HG03039 (cell line): ENCODE measurements around the gene PCF11.

ENCODE experiments used
- ATAC-seq: cut with Tn5 transposase; IDR thresholded peaks from one replicate; pipeline ENCODE4 v1.9.1; 2021; ENCODE audit warnings: mild to moderate bottlenecking, moderate library complexity; ENCODE audit not compliant: unreplicated experiment

Gene PCF11

DNA sequence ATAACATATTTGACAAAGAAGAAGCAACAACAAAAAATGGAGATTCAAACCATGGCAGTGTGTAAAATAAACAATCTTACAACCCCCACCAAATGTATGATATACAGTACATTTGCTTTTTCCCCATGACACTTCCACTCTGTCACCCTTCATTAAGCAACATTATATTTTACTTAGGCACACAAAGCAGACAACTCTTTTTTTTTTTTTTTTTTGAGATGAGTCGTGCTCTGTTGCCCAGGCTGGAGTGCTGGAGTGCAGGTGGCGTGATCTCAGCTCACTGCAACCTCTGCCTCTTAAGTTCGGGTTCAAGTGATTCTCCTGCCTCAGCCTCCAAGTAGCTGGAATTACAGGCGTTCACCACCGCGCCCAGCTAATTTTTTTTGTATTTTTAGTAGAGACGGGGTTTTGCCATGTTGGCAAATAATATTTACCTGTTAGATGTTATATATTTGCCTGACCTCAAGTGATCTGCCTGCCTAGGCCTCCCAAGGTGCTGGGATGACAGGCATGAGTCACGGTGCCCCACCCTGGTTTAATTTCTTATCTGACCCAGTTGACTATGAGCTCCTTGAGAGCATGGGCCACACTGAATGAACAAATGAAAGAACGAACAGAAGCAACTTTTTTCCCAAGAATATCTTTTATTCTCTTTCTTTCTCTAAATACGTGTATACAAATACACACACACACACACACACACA lies 5.5 kb upstream of the PCF11 start:
- ATAC-seq = no peak

DNA sequence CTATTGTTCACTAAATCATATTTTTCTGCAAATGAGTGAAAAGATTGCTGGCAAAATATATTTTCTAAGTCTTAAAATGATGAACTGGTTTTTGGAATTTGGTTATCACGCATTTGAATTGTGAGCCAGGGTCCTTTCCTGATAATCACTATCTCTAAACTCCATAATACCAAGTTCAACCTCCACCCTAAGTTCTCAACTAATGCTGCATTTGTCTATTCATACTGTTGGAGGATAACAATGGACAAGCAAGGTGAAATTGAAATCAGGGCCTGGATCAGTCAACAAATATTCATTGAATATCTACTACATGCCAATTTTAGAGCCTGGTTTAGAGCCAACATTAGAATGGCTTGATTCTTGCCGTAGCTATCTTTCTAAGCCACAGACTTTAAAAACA lies 4.7 kb upstream of the PCF11 start:
- no peak for ATAC-seq

DNA sequence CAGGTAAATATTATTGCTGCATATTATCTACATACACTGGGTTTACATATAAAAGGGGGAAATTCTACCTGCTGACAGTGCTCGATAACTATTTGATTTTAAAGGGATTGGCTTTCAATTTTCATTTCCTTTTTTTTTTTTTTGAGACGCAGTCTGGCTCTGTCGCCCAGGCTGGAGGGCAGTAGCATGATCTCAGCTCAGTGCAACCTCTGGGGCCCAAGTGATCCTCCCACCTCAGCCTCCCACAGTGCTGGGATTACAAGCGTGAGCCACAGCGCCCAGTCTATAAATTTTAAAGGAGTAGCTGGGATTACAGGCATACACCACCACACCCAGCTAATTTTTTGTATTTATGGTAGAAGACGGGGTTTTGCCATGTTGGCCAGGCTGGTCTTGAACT lies 3.2 kb upstream of the PCF11 start:
- no peak for ATAC-seq

DNA sequence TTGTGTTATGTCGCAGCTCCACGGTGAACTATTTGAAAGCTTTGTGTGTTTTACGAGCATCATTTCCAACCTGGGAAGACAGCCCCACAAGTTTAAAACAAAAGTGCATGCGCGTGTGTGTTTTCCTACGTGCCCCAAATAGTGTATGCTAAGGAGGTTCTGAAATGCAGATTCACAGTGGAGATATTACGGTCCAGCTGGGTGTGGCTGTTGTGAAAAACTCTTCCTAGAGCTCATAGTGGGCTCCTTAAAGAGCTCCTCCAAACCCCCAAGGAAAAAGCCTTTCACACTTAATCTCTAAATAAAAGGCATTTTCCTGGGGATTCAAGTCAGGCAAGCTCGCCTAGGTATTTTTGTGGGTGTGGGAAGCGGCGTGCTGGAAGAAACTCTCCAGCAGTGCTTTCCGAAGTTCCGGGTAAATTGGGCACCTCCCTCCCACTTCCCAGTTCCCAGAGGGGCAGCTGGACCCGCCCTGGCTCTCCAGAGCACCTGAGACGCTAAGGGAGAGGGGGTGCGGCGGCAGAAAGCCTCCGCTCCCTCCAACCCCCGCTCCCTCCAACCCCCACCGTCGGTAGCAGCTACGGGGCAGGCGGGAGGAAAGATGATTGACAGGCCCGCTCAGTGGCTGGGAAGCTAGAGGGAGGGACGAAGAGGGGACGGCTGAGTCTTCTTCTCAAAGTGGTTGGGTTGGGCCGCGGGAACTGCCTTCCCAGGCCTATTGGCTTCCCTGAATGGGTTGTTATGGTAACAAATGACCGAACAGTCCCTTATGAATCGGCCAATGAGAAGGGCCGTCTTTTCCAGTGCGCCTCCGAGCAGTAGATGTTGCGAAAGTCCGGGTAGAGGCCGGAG lies 561 bp upstream of the PCF11 start:
- peak; percentile 95 for ATAC-seq

DNA sequence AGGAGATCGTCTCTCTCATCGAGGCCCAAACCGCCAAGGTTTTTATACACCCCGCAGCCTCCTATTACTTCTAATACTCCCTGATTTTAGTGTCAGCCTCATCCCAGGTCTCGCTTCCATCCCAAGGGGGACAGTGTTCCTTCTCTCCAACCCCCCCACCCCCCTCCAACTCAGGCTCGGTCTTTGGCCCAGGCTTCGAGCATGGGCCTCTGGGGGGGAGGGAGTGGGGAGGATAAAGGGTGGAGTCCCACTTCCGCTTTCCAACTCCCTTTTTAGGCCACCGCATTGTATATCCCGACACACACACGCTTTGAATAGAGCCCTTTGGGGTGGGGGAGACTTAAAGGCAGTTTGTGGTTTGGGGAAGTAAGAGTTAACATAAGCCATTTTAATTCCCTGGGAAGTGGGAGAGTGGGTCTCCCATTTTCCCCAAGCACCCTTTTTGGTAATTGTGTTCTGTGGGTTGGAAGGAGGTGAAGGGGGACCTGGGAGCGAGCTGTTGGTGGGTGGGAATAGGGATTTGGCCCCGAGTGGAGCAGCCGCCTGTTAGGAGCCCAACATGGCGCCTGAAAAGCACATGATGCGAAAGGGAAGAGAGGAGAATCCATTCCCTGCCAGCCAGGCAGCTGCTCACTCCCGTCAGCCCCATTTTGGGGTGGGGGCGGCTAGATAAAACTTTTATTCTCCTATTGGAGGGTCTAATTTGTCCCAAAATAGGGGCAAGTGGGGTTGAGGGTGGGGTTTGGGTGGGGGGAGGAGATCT lies 844 bp downstream of the PCF11 start:
- ATAC-seq = no peak

DNA sequence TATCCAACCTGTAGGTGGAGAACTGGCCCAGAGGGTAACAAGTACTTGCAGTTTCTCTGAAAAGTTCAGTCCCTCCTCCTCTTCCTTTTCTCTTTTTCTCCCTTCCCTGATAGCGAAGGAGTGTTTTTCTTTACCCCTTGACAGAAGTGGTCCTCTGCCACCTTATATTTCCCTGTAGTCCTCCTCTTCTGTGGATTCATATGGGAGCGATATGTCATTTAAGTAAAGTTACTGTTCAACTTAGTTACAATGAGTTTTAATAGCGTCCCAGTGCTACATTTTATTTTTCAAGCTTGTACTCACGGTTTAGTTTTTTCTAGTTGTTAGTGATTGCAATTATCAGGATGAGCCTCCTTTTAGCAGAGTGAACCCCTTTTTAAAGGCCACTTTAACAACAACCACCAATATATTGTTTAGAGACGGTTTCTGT lies 1.4 kb downstream of the PCF11 start:
- ATAC-seq = no peak

DNA sequence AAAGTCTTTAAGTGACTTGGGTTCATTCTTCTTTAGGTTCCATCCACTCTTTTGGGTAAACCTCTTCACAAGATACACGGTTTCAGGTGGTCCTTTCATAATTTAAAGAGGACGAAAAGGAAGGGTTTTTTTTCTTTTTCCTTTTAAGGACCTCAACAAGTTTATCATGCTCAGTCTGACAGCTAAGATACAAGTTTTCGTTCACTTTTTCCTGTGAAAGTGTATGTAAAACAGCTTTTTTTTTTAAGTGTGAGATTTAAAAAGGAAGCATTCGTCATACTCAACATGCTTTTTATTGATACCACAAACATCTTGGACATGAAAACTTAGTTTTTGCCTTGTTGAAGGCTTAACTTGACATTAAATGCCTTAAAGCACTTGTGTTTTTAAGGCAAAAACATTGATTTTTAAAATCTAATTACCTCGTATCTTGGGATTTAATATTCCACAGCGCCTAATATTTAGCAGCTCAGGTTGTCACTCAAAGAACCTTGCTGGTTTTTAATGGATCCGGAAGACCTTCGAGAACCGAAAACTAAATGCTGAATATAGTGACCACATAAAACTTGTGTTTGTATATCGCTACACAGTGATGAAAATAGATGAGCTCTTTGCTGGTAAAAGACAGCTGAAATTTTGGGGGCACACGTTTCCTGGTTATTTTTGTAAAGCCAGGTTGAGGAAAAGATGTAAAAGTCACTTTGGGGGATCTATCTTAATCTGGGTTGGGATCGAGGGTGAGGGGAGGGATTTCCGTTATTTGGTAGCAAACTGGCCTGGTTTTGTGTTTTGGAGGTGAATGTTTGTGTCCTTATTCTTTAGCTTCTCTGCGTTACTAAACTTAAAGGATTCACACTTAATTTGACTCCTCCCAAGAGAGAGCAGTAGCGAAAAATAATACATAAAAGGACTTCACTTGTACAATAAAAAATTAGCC lies 2.3 kb downstream of the PCF11 start:
- ATAC-seq = no peak

DNA sequence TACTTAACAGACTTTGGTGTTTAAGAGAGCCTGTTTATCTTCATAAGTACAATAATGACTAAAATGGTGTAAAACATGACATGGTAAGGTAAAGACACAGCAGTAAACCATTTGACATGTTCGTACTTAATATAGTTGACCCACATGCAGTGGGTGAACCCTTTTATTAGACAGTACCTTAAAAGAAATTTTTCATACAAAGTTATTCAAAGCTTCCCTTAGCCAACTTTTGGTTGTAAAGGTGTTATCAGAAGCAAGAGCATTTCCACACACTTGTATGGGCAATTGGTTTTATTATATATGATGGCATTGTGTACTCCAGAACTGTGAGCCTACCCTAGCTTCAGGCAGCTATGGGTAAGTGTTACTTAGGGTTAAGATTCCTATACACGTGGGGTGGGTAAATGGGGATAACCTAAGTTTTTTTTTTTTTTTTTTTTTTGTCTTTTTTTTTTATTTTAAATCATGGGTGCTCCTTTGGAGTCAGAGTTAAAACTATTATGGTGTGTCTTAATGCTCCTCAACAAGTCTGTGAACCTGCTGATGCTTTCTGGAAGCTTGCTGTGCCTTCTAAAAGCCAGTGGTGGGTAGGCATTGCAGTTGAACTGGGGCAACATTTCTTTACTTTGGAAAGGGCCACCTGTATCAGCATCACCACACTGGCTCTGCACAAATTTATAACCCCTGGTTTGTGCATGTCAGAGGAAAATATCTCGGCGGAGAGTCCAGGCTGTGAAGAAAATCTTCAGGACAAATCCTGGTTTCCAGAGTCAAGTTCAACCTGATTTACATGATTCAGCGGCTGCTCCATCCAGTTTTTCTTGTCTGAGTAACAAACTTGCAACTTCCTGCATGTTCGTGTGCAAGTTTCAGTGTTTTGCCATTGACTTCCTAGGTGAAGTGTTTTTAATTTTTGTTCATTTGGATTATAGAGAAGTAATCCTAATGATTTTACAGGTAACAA lies 3.3 kb downstream of the PCF11 start:
- ATAC-seq = no peak

DNA sequence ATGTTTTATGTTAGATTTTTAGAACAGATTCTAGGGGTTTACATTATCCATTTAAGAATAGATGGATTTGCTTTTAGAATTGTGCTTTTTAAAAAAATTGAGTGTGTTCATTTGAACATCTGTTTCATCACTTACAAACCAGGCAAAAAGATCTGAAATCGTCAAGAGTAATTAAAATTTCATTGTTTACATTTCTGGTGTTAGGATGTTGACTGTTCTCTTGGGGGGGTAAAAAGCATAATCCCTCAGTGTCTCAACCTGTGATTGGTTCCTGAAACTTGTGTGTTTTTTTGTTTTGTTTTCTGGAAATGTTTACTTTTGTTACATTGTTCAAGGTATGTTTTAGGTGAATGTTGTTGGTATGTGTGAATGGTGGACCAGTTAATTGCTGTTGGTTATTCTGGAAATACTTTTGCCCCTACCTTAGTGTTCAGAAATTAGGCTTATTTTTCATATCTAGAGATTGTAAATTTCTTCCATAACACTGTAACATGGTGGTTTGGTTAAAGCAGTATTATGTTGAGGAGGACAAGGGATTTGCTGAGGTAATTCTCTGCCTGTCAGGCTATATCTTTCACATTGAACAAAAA lies 4.8 kb downstream of the PCF11 start:
- no peak for ATAC-seq

DNA sequence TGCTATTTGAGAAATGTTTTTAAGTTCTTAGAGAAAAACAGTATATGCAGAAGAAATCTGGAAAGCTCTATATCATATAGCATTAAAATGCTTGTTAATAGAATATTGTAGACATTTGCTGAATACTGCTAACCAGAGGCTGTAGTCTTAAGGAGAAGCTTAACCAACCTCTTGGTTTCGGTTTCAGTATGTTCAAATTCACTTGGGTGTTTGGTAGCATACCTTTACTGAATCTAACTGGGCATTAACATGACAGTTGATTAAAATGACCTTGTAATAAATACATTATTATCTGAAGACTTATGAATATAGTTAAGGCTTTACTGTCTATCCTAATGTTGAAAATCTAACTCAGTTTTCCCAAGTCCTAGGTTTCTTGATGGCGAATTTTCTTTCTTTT lies 5.4 kb downstream of the PCF11 start:
- ATAC-seq = no peak

DNA sequence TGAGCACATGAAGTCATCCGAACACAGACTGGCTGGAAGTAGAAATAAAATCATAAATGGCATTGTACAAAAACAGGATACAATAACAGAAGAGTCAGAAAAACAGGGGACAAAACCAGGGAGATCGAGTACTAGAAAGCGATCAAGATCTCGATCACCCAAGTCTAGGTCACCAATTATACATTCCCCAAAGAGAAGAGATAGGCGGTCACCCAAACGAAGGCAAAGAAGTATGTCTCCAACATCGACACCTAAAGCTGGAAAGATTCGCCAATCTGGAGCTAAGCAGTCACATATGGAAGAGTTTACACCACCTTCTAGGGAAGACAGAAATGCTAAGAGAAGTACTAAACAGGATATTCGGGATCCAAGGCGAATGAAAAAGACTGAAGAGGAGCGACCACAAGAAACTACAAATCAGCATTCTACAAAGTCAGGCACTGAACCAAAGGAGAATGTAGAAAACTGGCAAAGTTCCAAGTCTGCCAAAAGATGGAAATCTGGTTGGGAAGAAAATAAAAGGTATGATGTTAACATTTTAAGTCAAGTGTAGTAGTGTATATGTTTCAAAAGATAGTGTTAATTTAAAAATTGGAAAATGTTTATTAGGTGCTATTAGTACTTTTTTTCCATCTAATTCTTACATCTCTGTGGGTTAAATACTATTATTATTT lies 9.4 kb downstream of the PCF11 start:
- ATAC-seq = no peak

DNA sequence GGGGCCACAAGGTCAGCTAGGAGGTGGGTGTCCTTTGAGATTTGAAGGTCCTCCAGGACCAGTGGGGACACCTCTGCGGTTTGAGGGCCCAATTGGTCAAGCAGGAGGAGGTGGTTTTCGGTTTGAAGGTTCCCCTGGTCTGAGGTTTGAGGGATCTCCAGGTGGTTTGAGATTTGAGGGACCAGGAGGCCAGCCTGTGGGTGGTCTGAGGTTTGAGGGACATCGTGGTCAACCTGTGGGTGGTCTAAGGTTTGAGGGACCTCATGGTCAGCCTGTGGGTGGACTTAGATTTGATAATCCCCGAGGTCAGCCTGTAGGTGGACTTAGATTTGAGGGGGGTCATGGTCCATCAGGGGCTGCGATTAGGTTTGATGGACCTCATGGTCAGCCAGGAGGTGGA lies 11.8 kb downstream of the PCF11 start:
- ATAC-seq = no peak

DNA sequence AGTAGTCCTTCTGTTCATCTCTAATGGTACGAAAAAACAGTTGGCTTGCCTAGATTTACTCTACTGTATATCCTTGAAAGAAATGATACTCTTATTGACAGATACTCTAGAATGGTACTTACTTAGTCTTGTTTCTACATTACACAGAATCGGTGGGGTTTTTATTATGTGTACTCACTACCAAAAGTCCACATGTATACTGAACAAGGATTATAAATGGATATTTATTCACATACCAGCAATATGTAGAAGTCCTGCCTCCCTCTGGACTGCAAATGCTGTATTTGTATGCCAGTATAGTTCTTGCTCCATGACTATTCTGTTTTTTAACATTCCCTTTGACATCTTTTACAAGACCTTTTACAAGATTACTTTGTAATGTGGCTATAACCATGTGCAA lies 13.9 kb downstream of the PCF11 start:
- ATAC-seq = no peak

DNA sequence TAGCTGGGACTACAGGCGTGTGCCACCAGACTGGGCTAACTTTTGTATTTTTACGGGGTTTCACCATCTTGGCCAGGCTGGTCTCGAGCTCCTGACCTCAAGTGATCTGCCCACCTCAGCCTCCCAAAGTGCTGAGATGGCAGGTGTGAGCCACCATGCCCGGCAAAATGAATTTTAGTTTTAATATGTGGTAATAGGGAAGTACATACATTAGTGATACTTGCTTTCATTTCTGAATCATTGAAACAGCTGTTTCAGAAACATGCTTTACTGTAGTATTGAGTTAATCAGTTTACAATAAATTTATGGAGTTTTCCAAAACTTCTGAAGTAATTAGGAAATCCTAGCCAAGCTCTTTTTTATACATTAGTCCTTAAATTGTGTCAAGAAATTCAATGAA lies 15.6 kb downstream of the PCF11 start:
- ATAC-seq = no peak

DNA sequence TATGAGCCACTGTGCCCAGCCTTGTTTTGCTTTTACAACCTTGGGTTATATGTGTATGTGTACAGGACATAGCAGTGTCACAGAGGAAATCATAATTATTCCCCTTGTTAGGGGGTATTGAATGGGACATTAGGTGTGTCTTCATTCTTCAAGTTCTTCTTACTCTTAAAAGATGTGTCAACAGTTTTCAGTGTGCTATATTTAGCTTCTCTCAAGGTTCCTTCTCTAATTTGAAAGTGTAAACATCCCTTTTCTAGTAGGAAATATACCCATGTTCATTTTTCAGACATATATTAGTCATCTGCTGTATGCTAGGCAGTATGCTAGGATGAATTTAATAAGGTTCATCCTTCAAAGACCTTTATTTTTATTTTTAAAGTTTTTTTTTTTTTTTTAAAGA lies 17.1 kb downstream of the PCF11 start:
- ATAC-seq = no peak

DNA sequence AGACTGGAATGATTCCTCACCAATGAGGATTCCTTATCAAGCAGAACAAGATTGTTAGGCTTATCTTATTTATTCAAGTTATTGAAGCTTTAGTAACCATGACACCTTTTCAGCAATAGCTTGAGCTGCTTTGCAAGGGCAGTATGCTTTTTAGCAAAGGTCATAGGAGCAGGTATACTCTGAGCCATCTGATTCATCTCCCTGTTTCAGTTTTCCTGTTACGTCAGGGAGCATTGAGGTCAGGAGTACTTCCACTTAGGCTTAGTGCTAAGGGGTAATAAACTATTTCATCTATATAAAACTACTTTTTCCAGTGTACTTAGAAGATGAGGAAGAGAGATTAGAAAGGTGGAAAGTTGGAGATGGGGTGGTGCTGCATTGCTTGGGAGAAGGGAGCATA lies 18.9 kb downstream of the PCF11 start:
- ATAC-seq = no peak

DNA sequence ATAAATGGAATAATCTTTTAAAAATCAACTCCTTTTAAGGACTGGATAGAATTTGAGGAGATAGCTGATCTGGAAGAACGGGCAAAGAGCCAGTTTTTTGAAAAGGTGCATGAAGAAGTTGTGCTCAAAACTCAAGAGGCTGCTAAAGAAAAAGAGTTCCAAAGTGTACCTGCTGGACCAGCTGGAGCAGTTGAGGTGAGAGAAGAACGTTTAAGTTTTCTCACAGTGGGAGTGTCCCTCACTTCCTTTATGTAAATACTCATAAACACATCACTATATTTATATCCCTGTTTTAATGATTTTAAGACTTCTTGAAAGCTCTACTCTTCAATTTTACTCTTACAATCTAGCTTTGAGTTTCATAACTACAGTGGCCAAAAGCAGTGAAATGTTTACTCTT lies 24.9 kb downstream of the PCF11 start:
- no peak for ATAC-seq

DNA sequence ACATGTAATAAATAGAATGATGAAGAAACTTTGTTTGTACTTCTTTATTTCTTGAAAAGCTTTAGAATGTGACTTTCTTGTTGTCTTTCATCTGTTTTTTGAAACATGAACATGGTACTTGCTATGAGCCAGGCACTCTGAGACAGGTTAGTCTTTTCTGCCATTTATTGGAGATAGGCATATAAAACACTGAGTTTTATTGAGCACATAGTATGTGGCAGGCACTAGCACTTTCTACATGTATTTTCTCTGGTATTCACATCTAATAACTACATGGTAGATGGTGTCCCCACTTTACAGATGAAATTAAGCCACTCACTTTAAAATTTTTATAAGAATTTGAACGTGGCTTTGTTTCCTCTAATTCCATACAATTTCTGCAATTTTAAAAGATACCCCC lies 28.8 kb downstream of the PCF11 start:
- no peak for ATAC-seq

DNA sequence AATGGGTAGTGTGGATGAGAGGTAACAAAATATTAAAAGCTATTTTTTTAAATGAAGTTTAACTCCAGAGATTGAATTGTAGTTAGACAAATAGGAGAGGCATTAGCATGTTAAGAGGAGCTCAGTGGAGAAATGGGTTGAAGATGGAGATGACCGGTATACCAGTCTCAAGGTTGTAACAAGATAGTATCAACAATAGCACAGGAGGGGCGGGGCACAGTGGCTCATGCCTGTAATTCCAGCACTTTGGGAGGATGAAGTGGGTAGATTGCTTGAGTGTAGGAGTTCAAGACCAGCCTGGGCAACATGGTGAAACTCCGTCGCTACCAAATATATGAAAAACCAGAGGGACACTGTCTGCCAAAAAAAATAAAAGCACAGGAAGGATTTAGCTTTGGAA lies 30.5 kb downstream of the PCF11 start:
- no peak for ATAC-seq
